ENCODE data around the gene IDI2.

DNA sequence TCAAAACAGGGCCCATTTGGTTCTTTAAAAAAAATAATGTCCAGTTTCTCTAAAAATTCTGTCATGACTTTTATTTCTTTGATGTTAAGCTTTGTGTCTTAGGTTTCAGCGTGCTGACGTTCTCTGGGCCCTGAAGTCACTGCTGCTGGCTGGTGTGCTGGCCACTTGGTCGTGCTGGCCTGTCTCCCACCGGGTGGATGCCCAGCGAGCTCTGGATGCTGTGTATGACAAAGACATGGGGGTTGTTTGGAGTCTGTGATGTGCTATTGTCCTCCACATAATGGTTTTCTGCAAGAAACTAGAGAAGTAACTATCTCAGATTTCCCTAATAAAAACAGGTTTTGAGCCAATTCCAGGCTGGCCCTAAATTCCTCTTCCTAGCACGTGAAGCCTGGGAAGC lies 9.5 kb upstream of the IDI2 start:
- TF ChIP-seq POLR2A (IDR thresholded peaks at IDR 0.05; ENCODE audit: low read depth, low read length) (no peak), POLR2AphosphoS5 (IDR thresholded peaks at IDR 0.05; ENCODE audit: low read depth, low read length) (no peak), TAF1 (IDR thresholded peaks at IDR 0.05; ENCODE audit: low read depth, low read length) (no peak)

All from GM12891 (cell line).